ENCODE measurements around the gene APOBEC3A. TPM values are rescaled to one million over a fixed set of nuclear protein-coding genes. Genes with fewer than 3 reads are reported as not detected.

Gene APOBEC3A
- total and polyA plus RNA-seq, 2 of the 13 experiments (the other 11 are each of a cell fraction or from before 2014, with no cell fraction given): not detected

DNA sequence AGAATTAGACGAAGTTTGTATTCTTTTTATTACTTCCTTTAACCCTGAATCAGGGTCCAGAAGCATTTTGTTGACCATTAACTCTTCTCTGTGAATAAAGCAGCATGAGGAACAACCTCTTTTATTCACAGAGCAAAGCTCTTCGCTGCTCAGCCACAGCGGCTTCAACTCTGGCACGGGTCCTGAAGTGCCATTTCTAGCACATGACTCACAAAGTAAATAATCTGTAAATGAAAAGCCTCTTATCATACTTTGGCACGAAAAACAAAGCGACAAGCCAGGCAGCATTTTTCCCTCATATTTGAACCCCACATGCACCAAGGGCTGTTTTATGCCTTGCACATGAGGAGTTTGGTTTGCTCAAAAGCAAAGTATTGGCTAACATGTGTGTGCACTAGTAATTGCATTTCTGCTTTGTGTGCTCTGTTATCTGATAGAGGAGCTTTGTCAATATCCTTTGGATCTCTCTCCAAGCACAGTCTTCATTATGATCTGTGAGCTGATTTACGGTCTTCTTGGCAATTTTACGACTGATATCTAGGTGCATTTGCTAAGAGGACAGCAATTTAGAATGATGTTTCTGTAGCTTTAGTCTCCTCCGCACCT, 33.0 kb upstream of the APOBEC3A start (continued):
- no peak for TF ChIP-seq PAWR (CRISPR knock-in tag; IDR thresholded peaks at IDR 0.05; ENCODE audit: borderline replicate concordance)
- TF ChIP-seq, protein P1, sequence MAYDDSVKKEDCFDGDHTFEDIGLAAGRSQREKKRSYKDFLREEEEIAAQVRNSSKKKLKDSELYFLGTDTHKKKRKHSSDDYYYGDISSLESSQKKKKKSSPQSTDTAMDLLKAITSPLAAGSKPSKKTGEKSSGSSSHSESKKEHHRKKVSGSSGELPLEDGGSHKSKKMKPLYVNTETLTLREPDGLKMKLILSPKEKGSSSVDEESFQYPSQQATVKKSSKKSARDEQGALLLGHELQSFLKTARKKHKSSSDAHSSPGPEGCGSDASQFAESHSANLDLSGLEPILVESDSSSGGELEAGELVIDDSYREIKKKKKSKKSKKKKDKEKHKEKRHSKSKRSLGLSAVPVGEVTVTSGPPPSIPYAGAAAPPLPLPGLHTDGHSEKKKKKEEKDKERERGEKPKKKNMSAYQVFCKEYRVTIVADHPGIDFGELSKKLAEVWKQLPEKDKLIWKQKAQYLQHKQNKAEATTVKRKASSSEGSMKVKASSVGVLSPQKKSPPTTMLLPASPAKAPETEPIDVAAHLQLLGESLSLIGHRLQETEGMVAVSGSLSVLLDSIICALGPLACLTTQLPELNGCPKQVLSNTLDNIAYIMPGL (CRISPR knock-in tag; IDR thresholded peaks at IDR 0.05; ENCODE audit: borderline replicate concordance in 1 of 2, low read depth in 1 of 2): no peak
- no peak for TF ChIP-seq ATF7 (IDR thresholded peaks at IDR 0.05)
- no peak for TF ChIP-seq ATF7 (CRISPR knock-in tag; IDR thresholded peaks at IDR 0.05)
- TF ChIP-seq SRY (CRISPR knock-in tag; IDR thresholded peaks at IDR 0.05): no peak
- TF ChIP-seq MYC (CRISPR knock-in tag; IDR thresholded peaks at IDR 0.05; ENCODE audit: borderline replicate concordance): no peak
- TF ChIP-seq PRMT3 (CRISPR knock-in tag; IDR thresholded peaks at IDR 0.05; ENCODE audit: borderline replicate concordance, low read depth): no peak
- TF ChIP-seq BHLHE40 (IDR thresholded peaks at IDR 0.05; ENCODE audit: low read length): peak; percentile 85
- no peak for TF ChIP-seq ATRX (CRISPR knock-in tag; IDR thresholded peaks at IDR 0.05; ENCODE audit: borderline replicate concordance)
- TF ChIP-seq HNRNPL (IDR thresholded peaks at IDR 0.05; ENCODE audit: low read depth, low read length): no peak
- TF ChIP-seq ZNF251 (CRISPR knock-in tag; IDR thresholded peaks at IDR 0.05): no peak
- no peak for TF ChIP-seq SCMH1 (CRISPR knock-in tag; IDR thresholded peaks at IDR 0.05; ENCODE audit: borderline replicate concordance)
- TF ChIP-seq ZNF17 (CRISPR knock-in tag; IDR thresholded peaks at IDR 0.05): no peak
- TF ChIP-seq NR2C2 (CRISPR knock-in tag; IDR thresholded peaks at IDR 0.05; ENCODE audit: borderline replicate concordance): no peak
- no peak for TF ChIP-seq SRSF1 (optimal IDR thresholded peaks at IDR 0.05; ENCODE audit: low read depth, low read length)
- TF ChIP-seq, protein P2, sequence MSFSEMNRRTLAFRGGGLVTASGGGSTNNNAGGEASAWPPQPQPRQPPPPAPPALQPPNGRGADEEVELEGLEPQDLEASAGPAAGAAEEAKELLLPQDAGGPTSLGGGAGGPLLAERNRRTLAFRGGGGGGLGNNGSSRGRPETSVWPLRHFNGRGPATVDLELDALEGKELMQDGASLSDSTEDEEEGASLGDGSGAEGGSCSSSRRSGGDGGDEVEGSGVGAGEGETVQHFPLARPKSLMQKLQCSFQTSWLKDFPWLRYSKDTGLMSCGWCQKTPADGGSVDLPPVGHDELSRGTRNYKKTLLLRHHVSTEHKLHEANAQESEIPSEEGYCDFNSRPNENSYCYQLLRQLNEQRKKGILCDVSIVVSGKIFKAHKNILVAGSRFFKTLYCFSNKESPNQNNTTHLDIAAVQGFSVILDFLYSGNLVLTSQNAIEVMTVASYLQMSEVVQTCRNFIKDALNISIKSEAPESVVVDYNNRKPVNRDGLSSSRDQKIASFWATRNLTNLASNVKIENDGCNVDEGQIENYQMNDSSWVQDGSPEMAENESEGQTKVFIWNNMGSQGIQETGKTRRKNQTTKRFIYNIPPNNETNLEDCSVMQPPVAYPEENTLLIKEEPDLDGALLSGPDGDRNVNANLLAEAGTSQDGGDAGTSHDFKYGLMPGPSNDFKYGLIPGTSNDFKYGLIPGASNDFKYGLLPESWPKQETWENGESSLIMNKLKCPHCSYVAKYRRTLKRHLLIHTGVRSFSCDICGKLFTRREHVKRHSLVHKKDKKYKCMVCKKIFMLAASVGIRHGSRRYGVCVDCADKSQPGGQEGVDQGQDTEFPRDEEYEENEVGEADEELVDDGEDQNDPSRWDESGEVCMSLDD (CRISPR knock-in tag; IDR thresholded peaks at IDR 0.05; ENCODE audit: borderline replicate concordance): peak; percentile 67; the same call in 1 of the 2 replicates
- TF ChIP-seq TCF7 (IDR thresholded peaks at IDR 0.05; ENCODE audit: low read depth): peak; percentile 71
- TF ChIP-seq RARG (CRISPR knock-in tag; IDR thresholded peaks at IDR 0.05; ENCODE audit: low read depth): no peak
- TF ChIP-seq ZNF343 (CRISPR knock-in tag; IDR thresholded peaks at IDR 0.05): no peak
- TF ChIP-seq SKI (IDR thresholded peaks at IDR 0.05; ENCODE audit: partially characterized antibody): no peak
- no peak for TF ChIP-seq CREB1 (IDR thresholded peaks at IDR 0.05)
- TF ChIP-seq CREB1 (CRISPR knock-in tag; IDR thresholded peaks at IDR 0.05): peak; percentile 70
- no peak for TF ChIP-seq ZNF709 (CRISPR knock-in tag; IDR thresholded peaks at IDR 0.05)
- no peak for TF ChIP-seq CENPX (CRISPR knock-in tag; IDR thresholded peaks at IDR 0.05)
- no peak for TF ChIP-seq EHMT2 (IDR thresholded peaks at IDR 0.05; ENCODE audit: borderline replicate concordance, low read depth, low read length)
- TF ChIP-seq, protein P3, sequence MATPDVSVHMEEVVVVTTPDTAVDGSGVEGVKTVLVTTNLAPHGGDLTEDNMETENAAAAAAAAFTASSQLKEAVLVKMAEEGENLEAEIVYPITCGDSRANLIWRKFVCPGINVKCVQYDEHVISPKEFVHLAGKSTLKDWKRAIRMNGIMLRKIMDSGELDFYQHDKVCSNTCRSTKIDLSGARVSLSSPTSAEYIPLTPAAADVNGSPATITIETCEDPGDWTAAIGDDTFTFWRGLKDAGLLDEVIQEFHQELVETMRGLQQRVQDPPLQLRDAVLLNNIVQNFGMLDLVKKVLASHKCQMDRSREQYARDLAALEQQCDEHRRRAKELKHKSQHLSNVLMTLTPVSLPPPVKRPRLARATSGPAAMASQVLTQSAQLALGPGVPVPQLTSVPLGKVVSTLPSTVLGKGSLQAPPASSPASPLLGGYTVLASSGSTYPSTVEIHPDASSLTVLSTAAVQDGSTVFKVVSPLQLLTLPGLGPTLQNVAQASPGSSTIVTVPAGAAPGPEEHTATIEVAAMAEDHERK (CRISPR knock-in tag; IDR thresholded peaks at IDR 0.05; ENCODE audit: low read depth): no peak
- no peak for TF ChIP-seq ZC3H4 (CRISPR knock-in tag; IDR thresholded peaks at IDR 0.05; ENCODE audit: borderline replicate concordance)
